Hepatocyte (in vitro differentiated cells): ENCODE results near the gene TTC8.

Experiments used
- CTCF ChIP-seq: fragments of 200-600 bp; sonication (generic); IDR thresholded peaks from 2 replicates; pipeline ENCODE4 v1.5.1; 2016; ENCODE audit warnings: antibody characterized with exemption, mild to moderate bottlenecking; ENCODE audit not compliant: poor library complexity
- EZH2 ChIP-seq: fragments of 200-600 bp; sonication (generic); IDR thresholded peaks from 2 replicates; pipeline ENCODE4 v1.6.1; 2016; ENCODE audit warnings: antibody characterized with exemption, mild to moderate bottlenecking, borderline replicate concordance

GRCh38 chr14:88791629-88792472 is 32.6 kb upstream of the TTC8 start:
- no peak for TF ChIP-seq CTCF
- no peak for TF ChIP-seq EZH2
